ENCODE measurements around the gene DDX41. TPM values are rescaled to one million over a fixed set of nuclear protein-coding genes. Genes with fewer than 3 reads are reported as not detected.

The DDX41 gene
- total and polyA plus RNA-seq, 2 donors (not counting 1 experiment from before 2014, with no cell fraction given), result 110 to 168 TPM

GRCh38 chr5:177467436-177467835 is 49.3 kb downstream of the DDX41 start:
- H3K4me1 Mint-ChIP-seq, result peaks cover 3% of the 10 kb centered on the region
- TF ChIP-seq, protein P1, sequence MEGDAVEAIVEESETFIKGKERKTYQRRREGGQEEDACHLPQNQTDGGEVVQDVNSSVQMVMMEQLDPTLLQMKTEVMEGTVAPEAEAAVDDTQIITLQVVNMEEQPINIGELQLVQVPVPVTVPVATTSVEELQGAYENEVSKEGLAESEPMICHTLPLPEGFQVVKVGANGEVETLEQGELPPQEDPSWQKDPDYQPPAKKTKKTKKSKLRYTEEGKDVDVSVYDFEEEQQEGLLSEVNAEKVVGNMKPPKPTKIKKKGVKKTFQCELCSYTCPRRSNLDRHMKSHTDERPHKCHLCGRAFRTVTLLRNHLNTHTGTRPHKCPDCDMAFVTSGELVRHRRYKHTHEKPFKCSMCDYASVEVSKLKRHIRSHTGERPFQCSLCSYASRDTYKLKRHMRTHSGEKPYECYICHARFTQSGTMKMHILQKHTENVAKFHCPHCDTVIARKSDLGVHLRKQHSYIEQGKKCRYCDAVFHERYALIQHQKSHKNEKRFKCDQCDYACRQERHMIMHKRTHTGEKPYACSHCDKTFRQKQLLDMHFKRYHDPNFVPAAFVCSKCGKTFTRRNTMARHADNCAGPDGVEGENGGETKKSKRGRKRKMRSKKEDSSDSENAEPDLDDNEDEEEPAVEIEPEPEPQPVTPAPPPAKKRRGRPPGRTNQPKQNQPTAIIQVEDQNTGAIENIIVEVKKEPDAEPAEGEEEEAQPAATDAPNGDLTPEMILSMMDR (IDR thresholded peaks at IDR 0.05), result no peak
- no peak for TF ChIP-seq EZH2 (IDR thresholded peaks at IDR 0.05; ENCODE audit: borderline replicate concordance, insufficient read depth, low read depth, low read length, poor library complexity, severe bottlenecking)
- no peak for DNase-seq
- Histone ChIP-seq H3K36me3 (replicated peaks in 1 of 2; ENCODE audit: control extremely low read depth in 1 of 2, control insufficient read depth in 1 of 2, extremely low read depth in 1 of 2, insufficient read depth in 2 of 2, low read length in 1 of 2) (no peaks in the 10 kb centered on the region), H2AFZ (ENCODE audit: insufficient read depth, low read depth, low read length, poor library complexity, severe bottlenecking) (no peak overlapping the region), H3K9ac (ENCODE audit: low read length) (no peak overlapping the region), H3K79me2 (ENCODE audit: control insufficient read depth, insufficient read depth, low read length) (no peaks in the 10 kb centered on the region), H3K4me2 (replicated peaks; ENCODE audit: low read depth, low read length, poor library complexity, severe bottlenecking) (no peak overlapping the region), H3K9me3 (ENCODE audit: control extremely low read depth in 1 of 3, control insufficient read depth in 2 of 3, insufficient read depth in 1 of 3, low read length in 2 of 3) (no peaks in the 10 kb centered on the region), H3K27me3 (replicated peaks in 1 of 4; ENCODE audit: control extremely low read depth in 1 of 4, control insufficient read depth in 3 of 4, insufficient read depth in 4 of 4, low read length in 3 of 4) (peaks cover 0 to 14% (median 4%) of the 10 kb centered on the region in 4 experiments), H3K27ac (ENCODE audit: low read length in 2 of 2) (no peak overlapping the region), H3K4me3 (ENCODE audit: control extremely low read depth in 1 of 5, extremely low read depth in 1 of 5, insufficient read depth in 1 of 5, low read depth in 2 of 5, low read length in 4 of 5) (no peak overlapping the region), H3K4me1 (ENCODE audit: control insufficient read depth in 2 of 2, insufficient read depth in 2 of 2, low read length in 2 of 2) (peaks cover 5 to 7% of the 10 kb centered on the region in 2 donors), H4K20me1 (ENCODE audit: control insufficient read depth, insufficient read depth, low read length, poor library complexity, severe bottlenecking) (peaks cover 7% of the 10 kb centered on the region)
- CTCF ChIA-PET, result no interaction called here
- peaks cover 2% of the 10 kb centered on the region for H3K9me3 Mint-ChIP-seq (ENCODE audit: insufficient read depth)
- no peak for ATAC-seq (ENCODE audit: low read depth)
- 95% methylated on average over 31 of the region's 31 CpGs for WGBS (ENCODE audit: insufficient coverage)
- H3K27ac Mint-ChIP-seq, result no peak overlapping the region
- H3K4me3 Mint-ChIP-seq, result no peak overlapping the region
- peaks cover 8% of the 10 kb centered on the region for H3K27me3 Mint-ChIP-seq
- intact Hi-C loops (cut with micrococcal nuclease), result no loop called here
- POLR2A ChIA-PET, result no interaction called here

- Histone ChIP-seq H4K20me1 (ENCODE audit: control insufficient read depth, insufficient read depth, low read length, poor library complexity, severe bottlenecking) (peaks cover 2% of the 10 kb centered on the region), H3K27me3 (replicated peaks in 1 of 4; ENCODE audit: control extremely low read depth in 1 of 4, control insufficient read depth in 3 of 4, insufficient read depth in 4 of 4, low read length in 3 of 4) (peaks cover 0 to 8% (median 1%) of the 10 kb centered on the region in 4 experiments), H2AFZ (ENCODE audit: insufficient read depth, low read depth, low read length, poor library complexity, severe bottlenecking) (no peak overlapping the region), H3K4me3 (ENCODE audit: control extremely low read depth in 1 of 5, extremely low read depth in 1 of 5, insufficient read depth in 1 of 5, low read depth in 2 of 5, low read length in 4 of 5) (no peak overlapping the region), H3K4me2 (replicated peaks; ENCODE audit: low read depth, low read length, poor library complexity, severe bottlenecking) (no peak overlapping the region), H3K27ac (ENCODE audit: low read length in 2 of 2) (no peak overlapping the region), H3K9me3 (ENCODE audit: control extremely low read depth in 1 of 3, control insufficient read depth in 2 of 3, insufficient read depth in 1 of 3, low read length in 2 of 3) (no peaks in the 10 kb centered on the region), H3K79me2 (ENCODE audit: control insufficient read depth, insufficient read depth, low read length) (no peaks in the 10 kb centered on the region), H3K9ac (ENCODE audit: low read length) (no peak overlapping the region), H3K36me3 (replicated peaks in 1 of 2; ENCODE audit: control extremely low read depth in 1 of 2, control insufficient read depth in 1 of 2, extremely low read depth in 1 of 2, insufficient read depth in 2 of 2, low read length in 1 of 2) (no peaks in the 10 kb centered on the region), H3K4me1 (ENCODE audit: control insufficient read depth in 2 of 2, insufficient read depth in 2 of 2, low read length in 2 of 2) (peaks cover 0 to under 1% of the 10 kb centered on the region in 2 donors)
- H3K4me3 Mint-ChIP-seq, result no peak overlapping the region
- TF ChIP-seq EZH2 (IDR thresholded peaks at IDR 0.05; ENCODE audit: borderline replicate concordance, insufficient read depth, low read depth, low read length, poor library complexity, severe bottlenecking), result no peak
- TF ChIP-seq, protein P1 (IDR thresholded peaks at IDR 0.05), result no peak
- intact Hi-C loops (cut with micrococcal nuclease), result no loop called here
- 95% methylated on average over 25 of the region's 25 CpGs for WGBS (ENCODE audit: insufficient coverage)
- H3K27ac Mint-ChIP-seq, result no peak overlapping the region
- ATAC-seq (ENCODE audit: low read depth) (no peak), DNase-seq (no peak)
- no peaks in the 10 kb centered on the region for H3K4me1 Mint-ChIP-seq
- CTCF ChIA-PET, result interaction anchor here (1.3 kb wide), 1 partner anchor 63 kb away, joined by 6 read pairs; no protein-coding TSS in a partner anchor
- peaks cover 2% of the 10 kb centered on the region for H3K9me3 Mint-ChIP-seq (ENCODE audit: insufficient read depth)
- H3K27me3 Mint-ChIP-seq, result peaks cover 8% of the 10 kb centered on the region
- POLR2A ChIA-PET, result no interaction called here
Observed at GRCh38 chr5:177466861-177467260, 49.9 kb downstream of the DDX41 start.

Data from B cell (primary cell).